HG03565 (cell line): ENCODE results near the gene GPRC5D.

ENCODE experiments used
- ATAC-seq: cut with Tn5 transposase; IDR thresholded peaks from one replicate; pipeline ENCODE4 v1.9.1; 2021; ENCODE audit warnings: mild to moderate bottlenecking, moderate library complexity; ENCODE audit not compliant: unreplicated experiment

The GPRC5D gene

DNA sequence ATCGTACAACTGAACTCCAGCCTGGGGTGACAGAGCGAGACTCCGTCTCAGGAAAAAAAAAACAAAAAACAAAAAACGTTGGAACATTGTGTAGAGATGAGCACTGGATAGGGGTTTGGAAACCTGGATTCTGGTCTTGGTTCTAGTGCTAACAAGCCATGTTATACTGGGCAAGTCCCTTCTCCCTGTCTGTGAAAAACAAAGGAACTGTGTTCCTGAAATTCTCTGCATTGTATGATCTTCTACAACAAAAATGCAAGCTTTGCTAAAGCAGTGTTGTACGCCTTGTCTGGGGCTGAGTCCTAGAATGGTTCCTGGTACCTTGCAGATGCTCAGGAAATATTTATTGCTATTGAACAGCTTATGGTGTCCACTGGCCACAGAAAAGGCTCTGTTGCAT lies 13.4 kb downstream of the GPRC5D start:
- no peak for ATAC-seq

DNA sequence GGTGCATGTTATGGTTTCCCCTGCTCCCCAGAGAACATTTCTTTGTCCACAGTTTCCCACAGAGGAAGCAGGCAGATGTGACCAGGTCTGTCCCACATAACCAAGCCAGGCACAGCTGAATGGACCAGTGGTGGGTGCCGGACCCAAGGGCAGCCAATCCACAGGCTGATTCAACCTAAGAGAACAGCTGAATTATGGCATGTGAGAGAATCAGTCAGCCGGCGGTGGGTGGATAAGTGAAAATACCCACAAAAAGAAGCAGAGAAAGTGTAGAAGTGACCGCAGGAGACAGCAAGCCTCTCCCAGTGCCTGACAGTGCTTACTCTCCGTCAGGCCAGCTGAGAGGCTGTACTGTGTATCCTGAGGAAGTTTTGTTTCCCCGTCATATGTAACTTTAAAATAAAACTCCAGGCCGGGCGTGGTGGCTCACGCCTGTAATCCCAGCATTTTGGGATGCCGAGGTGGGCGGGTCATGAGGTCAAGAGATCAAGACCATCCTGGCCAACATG lies 14.9 kb downstream of the GPRC5D start:
- ATAC-seq = no peak

DNA sequence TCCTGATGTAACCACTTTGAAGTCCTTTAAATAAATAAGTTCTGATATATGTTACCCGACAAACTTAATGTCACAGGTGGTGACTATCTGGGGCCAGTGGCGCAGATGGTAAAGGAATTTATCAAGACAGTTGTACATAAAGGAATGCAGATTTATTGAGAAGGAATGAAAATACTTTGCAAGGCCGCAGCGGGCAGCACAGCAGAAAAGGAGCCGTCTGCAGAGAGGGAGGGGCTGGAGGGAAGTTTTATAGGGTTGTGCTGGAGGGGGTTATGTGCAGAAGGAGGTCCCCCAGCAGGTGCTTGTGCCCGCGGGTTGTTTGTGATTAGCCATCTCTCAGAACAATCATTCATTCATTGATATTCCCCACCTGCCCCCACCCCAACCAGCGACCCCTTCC lies 17.4 kb downstream of the GPRC5D start:
- ATAC-seq = no peak

DNA sequence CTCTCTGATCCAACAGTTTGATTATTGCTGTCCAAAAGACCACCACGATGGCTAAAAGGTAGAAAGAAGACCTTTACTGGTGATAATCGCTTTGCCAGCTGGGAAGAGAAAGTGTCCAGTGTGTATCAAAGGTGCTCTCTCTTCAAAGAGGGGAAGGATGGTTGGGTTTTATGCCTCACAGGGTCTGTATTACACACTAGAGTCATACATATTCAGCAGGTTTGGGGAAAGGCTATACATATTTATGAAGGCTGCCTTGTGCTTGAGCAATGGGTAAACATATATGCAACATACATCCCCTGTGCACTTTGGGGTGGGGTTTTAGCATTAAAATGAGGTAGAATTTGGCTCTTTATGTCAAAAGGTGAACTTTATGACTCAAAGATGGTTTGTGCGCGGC lies 18.2 kb downstream of the GPRC5D start:
- no peak for ATAC-seq

DNA sequence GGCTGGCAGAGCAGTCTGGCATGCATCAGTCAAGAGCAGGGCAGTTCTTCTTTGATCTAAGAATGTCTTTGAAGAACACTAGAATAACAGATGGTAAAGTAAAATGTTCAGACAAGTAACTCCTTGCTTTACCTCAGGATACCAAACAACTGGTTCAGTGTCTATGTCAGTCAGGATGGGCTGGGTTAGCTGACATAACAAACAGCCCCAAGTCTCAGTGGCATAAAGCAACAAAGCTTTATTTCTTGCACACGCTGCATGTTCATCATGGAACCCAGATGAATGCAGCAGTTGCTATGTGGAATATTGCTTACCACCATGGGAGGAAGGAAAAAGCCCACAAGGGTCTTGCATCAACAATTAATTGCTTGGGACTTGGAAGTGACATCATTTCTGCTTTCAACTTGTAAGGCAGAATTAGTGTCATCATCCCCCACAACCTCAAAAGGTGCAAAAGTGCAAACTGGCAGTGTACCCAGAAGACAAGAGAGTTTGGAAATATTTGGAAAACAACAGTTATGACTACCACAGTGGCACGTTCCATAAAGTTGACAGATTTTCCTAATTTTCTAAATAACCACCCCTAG lies 21.2 kb downstream of the GPRC5D start:
- no peak for ATAC-seq

GRCh38 chr12:12929696-12930095 lies 22.3 kb downstream of the GPRC5D start:
- no peak for ATAC-seq

GRCh38 chr12:12927211-12928079 lies 24.5 kb downstream of the GPRC5D start:
- ATAC-seq = no peak

DNA sequence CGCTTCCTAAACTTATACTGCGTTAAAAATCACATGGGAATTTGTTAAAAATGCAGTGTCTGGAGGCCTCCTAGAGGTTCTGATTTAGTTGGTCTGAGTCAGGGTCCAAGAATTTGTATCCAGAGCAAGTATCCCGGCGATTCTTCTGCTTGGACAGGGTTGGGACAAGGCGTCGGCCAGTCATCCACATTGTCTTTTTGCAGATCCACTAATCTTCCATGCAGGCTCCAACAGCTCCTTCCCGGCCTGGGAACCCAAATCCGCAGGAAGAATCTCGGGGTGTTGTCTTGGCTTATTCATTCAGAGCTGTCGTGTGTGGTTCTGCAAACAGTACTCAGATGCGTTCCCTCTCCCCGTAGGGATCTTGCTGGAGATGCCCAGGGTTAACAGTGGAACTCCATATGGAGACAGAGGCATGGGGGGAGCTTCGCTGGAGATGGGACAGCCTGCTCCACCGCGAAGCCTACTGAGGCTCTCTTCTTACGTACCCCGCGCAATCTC lies 25.3 kb downstream of the GPRC5D start:
- no peak for ATAC-seq

GRCh38 chr12:12925388-12925787 lies 26.6 kb downstream of the GPRC5D start:
- no peak for ATAC-seq

DNA sequence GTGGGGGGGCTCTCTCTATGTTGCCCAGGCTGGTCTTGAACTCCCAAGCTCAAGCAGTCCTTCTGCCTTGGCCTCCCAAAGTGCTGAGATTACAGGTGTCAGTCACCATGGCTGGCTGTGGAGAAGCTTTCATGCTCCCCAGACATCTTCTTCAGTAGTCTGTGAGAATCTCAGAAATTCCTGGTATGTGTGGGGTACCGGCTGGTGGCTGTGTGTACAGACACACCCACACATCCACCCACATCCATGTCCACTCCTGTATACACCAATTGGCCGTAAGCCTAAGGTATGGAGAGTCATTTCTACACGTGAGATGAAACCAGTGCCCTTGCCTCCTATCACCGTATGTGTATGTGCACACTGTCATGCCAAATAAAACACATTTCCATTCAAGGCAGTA lies 27.8 kb downstream of the GPRC5D start:
- no peak for ATAC-seq

GRCh38 chr12:12922978-12923377 lies 29.0 kb downstream of the GPRC5D start:
- no peak for ATAC-seq

- no peak for ATAC-seq
Measured at GRCh38 chr12:12922191-12922616, 29.8 kb downstream of the GPRC5D start.

GRCh38 chr12:12919666-12920435 lies 32.1 kb downstream of the GPRC5D start:
- no peak for ATAC-seq

DNA sequence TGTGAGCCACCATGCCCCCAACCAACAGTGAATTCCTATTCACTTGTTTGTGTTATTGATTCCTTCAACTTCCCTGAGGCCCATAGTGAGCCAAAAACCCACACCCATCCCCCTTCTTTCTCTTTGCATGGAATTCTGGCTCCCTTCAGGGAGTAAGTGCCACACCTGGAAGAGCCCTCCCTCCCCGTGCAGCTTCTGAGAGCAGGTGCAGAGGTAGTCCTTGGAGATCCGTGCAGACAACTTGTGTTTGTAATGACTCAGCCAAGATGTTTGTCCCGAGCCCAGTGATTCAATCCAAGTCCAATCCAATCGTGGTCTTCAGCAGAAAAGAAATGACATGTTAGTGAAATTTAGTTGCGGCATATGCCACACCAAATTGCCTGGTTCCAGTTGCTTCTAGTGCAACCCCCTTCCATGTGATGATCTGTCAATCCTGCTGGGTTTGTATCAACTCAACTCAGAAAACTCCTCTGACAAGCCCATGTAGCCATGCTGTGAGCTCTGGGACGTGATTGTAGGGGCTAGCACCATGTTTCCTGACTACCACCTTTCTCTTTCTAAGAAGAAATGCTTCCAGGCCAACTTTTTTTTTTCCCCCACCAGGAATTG lies 33.1 kb downstream of the GPRC5D start:
- ATAC-seq = no peak

DNA sequence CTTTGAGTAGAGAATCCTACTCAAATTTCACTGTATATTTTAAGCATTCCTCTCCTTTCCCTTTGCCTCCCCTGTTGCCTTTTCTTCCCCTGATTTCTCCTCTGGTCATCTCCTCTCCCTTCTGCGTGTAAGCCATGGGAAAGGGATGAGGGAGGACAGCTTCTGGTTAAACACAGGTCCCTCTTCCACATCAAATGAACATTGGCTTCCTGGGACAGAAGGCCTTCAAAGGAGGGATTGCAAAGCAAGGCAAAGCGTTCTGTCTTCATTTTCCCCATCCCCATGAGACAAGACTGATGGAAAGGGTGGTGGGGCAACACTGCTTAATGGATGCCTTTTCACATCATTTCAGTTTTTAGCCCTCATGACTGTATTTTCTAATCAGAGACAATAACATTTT lies 34.5 kb downstream of the GPRC5D start:
- no peak for ATAC-seq

- peak; percentile 95 for ATAC-seq
Measured at GRCh38 chr12:12916135-12916944, 35.6 kb downstream of the GPRC5D start.

DNA sequence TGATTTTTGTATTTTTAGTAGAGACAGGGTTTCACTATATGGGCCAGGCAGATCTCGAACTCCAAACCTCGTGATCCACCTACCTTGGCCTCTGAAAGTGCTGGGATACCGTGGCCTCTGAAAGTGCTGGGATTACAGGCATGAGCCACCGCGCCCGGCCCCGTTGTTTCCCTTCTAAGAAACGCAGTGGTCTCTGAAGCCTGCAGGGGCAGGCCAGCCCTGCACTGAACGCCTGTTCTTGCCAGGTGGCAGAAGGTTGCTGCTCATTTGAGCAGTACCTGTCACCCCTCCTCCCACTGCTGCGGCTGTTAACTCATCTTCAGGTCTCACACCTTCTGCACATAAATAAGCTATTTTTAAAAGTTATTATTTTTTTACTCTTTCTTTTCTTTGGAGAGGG lies 36.3 kb downstream of the GPRC5D start:
- no peak for ATAC-seq

- no peak for ATAC-seq
Measured at GRCh38 chr12:12912711-12913110, 39.3 kb downstream of the GPRC5D start.

DNA sequence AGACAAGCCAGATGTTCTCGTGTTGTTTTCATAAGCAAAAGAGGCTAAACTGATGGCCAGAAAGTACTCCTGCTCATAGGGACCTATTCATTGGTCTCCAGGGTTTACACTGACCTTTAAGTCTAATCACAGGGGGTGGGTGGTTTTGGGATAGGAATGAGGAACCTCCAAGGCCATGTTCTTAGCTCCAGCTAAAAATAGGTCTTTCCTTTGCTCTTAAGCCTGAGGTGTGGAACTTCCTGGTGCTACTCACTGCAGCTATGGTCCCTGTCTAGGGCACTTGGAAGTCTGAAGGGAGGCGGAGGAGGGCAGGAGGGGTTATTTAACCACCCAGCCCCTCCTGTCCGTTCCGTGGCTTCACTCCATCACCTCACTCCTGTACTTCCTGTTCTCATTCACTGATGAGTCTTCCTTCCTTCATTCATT lies 42.0 kb downstream of the GPRC5D start:
- no peak for ATAC-seq
